ENCODE data around the gene DNAH12.
A peak's percentile ranks its signal among the peaks of the same experiment; 100 is the strongest.
"Not testable (repeated sequence)": the region's sequence is repeated elsewhere in the genome, so short reads cannot be mapped to it uniquely, and the experiment has no call there.

DNAH12 gene

DNA sequence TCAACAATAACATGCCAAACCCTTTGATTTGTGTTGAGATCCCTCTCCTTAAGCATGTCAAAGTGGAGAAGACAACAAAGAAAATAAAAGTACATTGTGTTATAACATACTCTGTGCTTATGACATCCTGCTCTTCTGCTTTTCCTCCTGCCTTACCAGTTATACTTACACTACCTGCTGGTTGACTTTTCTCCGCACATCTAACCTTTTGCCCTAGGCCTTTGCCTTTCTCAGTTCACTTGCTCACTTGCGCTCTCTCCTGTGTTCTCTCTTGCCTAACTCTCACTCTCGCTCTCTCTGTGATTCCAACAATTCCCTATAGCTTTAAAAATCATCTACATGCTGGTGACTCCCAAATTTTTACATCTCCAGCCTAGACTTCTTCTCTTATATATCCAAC, 5.7 kb downstream of the DNAH12 start:
- DNase-seq (ENCODE audit: low spot score) = no peak

DNA sequence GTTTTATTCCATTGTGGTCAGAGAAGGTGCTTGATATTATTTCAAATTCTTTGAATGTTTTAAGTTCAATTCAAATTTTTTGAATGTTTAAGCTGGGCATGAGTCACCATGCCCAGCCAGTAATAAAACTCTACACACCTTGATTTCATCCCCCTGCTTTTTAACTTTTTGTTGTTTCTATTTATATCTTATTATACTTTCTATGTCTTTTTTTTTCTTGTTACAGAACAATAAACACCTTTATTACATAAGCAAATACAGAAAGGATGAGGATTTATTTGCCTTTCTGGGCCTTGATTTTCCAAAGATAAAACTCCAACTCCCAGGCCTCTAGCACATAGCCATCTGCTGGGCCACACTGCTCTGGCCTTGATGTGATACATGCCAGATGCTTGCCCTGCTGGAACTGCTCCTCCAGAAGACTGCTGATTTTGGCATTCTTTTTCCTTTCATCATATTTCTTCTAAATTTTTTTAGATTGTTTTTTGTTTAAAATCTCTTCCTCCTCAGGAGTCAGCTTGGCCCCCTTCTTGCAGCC, 14.0 kb downstream of the DNAH12 start:
- no peak for DNase-seq (ENCODE audit: low spot score)

DNA sequence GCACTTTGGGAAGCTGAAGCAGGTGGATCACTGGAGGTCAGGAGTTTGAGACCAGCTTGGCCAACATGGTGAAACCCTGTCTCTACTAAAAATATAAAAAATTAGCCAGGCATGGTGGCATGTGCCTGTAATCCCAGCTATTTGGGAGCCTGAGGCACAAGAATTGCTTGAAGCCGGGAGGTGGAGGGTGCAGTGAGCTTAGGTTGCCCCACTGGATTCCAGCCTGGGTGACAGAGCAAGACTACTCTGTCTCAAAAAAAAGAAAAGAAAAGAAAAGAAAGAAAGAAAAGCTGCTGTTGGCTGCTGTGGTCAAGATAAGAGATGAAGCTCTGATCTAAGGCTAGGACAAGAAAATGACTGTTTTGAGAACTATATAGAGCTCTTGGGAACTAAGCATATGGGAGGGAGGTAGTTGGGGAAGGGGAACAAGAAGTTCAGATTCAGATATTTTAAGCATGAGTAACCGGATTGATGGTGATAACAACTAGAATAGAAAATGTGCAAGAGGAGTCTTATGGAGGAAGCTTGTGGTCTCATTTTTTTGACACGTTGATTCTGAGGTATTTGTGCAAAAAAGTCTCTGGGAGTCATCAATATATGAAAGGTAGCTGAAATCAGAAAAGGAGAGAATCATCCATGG, 25.7 kb downstream of the DNAH12 start:
- DNase-seq (ENCODE audit: low spot score) = no peak

DNA sequence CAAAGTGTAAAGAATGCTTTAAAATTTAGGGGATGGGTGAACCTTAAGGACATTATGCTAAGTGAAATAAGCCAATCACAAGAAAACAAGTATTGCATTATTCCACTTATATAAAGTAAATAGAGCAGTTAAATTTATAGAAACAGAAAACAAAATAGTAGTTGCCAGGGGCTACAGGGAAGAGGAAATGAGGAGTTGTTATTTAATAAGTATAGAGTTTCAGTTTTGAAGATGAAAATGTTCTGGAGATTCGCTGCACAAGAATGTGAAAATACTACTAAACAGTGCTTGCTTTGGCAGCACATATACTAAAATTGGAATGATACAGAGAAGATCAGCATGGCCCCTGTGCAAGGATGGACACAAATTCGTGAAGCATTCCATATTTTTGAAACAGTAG, 32.0 kb downstream of the DNAH12 start:
- DNase-seq (ENCODE audit: low spot score) = no peak

DNA sequence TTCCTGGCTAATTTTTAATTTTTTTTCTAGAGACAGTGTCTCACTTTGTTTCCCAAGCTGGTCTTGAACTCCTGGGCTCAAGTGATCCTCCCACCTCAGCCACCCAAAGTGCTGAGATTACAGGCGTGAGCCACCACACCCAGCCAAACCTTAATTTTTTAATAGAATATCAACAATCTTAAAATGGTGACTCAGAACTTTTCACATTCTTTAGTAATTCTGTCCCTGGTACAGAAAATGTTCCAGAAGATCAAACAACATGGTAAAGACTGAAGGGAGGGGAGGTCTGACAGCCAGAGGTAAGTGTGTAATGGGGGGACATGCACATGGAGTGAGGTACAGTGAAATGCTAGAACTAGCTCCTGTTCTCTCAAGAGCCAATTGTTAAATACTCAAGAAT, 38.2 kb downstream of the DNAH12 start:
- DNase-seq (ENCODE audit: low spot score) = no peak

DNA sequence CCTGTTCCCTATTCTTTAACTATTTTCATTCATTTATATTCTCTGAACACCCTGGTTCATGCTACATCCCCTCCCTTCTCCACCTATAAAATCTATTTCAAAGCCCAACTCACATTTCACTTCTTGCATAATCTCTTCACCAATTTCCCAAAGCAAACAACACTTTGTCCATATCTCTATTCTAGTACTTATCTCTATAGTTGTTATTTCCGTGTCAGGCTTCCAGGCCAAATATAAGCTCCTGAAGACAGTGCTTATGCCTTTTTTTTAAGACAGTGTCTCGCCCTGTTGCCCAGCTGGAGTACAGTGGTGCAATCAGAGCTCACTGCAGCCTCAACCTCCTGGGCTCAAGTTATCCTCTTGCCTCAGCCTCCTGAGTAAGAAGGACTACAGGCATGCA, 43.6 kb downstream of the DNAH12 start:
- DNase-seq (ENCODE audit: low spot score) = no peak

DNA sequence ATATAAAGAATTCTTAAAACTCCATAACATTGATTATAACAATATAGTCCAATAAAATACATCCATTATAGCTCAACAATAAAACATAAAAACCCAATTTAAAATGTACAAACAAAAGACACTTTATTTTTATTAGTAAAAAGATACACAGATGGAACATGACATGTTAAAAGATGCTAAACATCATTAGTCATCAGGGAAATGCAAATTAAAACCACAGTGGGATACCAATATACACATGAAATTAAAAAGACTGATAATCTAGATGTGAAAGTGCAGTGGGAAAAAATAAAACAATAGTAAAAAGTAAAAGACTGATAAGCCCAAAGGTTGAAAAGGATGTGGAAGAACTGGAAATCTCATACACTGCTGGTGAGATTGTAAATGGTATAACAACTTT, 46.2 kb downstream of the DNAH12 start:
- no peak for DNase-seq (ENCODE audit: low spot score)

DNA sequence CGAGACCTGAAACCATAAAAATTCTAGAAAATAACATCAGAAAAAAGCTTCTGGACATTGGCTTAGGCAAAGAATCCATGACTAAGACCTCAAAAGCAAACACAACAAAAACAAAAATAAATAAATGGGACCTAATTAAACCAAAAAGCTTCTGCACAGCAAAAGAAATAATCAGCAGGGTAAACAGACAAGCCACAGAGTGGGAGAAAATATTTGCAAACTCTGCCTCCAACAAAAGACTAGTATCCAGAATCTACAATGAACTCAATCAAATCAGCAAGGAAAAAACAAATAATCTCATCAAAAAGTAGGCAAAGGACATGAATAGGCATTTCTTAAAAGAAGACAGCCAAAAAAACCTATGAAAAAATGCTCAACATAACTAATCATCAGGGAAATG, 59.6 kb downstream of the DNAH12 start:
- no peak for DNase-seq (ENCODE audit: low spot score)

DNA sequence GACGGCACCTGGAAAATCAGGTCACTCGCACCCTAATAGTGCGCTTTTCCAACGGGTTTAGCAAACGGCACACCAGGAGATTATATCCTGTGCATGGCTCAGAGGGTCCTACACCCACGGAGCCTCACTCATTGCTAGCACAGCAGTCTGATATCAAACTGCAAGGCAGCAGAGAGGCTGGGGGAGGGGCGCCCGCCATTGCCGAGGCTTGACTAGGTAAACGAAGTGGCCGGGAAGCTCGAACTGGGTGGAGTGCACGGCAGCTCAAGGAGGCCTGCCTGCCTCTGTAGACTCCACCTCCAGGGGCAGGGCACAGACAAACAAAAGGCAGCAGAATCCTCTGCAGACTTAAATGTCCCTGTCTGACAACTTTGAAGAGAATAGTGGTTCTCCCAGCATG, 67.0 kb downstream of the DNAH12 start:
- not testable (repeated sequence) for DNase-seq (ENCODE audit: low spot score)

DNA sequence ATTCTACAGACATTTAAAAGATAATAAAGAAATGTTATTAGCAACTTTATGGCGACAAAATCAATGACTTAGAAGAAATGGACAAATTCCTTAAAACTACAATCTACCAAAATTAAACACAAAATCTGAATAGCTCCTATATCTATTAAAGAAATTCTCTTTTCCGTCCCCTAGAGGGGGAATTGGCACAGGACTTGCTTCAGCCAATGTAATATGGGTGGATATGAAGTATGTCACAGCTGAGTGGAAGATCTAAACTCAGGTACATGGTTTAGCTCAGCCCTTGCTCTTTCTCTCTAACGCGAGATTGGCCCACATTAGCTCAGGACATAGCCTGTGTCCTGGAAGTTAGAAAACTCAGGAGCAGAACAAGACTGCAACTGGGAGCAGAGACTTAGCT, 79.3 kb downstream of the DNAH12 start:
- no peak for DNase-seq (ENCODE audit: low spot score)

DNA sequence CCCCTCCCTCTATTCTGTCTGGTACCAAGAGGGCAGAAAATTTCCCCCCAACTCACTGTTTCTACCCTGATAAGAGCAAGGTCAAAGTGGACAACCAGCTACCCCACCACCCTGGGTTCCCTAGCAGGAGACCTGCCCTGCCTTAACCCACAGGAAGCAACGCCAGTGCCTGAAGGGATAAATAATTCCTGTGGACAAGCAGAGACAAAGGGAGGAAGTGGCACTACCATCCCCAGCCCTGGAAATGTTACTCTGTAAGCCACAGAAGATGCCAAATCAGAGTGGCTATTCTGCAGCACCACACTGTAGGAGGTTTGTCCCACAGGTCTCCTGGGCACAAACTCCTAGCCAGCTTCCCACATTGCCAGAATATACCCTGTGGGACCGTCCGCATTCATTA, 80.1 kb downstream of the DNAH12 start:
- DNase-seq (ENCODE audit: low spot score) = no peak

DNA sequence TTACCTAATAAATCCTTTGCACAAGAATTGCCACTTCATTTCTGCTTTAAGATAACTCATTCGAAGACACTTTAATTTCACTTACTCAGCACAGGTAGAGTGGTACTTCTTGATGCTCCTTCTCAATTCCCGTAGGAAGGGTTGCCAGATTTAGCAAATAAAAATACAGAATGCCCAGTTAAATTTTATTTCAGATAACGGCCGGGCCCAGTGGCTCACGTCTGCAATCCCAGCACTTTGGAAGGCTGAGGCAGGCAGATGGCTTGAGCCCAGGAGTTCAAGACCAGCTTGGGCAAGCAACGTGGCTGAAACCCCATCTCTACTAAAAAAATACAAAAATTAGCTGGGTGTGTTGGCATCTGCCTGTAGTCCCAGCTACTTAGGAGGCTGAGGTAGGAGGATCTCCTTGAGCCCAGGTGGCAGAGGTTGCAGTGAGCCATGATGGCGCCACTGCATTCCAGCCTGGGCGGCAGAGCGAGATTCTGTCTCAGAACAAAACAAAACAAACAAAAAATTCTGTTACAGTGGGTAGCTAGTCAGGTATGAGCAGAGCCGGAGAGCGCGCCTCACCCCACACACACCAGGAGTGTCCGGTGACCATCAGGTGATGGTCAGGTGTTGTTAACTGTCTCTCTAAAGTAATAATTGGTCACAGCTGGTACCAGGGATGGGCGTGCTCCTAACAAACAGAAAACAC, 92.8 kb downstream of the DNAH12 start:
- DNase-seq (ENCODE audit: low spot score) = no peak

DNA sequence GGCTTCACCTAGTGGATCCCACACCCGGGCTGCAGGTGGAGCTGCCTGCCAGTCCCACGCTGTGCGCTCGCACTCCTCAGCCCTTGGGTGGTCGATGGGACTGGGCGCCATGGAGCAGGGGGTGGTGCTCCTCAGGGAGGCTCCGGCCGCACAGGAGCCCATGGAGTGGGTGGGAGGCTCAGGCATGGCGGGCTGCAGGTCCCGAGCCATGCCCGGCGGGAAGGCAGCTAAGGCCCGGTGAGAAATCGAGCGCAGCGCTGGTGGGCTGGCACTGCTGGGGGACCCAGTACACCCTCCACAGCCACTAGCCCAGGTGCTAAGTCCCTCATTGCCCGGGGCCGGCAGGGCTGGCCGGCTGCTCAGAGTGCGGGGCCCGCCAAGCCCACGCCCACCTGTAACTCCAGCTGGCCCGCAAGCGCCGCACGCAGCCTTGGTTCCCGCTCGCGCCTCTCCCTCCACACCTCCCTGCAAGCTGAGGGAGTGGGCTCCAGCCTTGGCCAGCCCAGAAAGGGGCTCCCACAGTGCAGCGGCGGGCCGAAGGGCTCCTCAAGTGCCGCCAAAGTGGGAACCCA, 94.8 kb downstream of the DNAH12 start:
- not testable (repeated sequence) for DNase-seq (ENCODE audit: low spot score)

DNA sequence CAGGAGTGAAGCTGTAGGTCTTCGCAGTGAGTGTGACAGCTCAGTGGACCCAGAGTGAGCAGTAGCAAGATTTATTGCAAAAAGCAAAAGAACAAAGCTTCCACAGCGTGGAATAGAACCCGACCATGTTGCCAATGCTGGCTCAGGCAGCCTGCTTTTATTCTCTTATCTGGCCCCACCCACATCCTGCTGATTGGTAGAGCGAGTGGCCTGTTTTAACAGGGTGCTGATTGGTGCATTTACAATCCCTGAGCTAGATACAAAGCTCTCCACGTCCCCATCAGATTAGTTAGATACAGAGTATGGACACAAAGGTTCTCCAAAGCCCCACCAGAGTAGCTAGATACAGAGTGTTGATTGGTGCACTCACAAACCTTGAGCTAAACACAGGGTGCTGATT, 95.7 kb downstream of the DNAH12 start:
- not testable (repeated sequence) for DNase-seq (ENCODE audit: low spot score)

DNA sequence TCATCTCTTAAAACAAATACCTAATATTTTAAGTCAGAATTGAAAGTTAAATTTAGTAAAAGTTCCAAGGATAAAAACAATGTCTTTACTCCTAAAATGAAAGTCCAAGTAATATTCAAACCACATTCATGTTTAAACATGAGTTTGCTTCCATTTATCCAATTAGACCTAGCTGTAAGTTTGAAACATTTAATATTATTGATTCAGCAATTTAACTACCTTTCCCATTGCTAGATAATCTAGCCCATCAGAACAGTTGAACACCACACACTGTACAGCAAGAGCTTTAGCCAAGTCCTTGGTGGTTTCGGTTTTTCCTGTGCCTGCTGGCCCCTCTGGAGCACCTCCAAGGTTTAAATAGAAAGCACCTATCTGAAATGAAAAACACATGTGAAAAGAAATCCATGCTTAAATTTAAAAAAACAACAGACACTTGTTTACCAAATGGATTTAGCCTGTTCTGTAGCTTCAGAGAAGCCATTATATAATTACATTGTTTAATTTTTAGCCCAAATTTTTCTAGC, 97.8 kb downstream of the DNAH12 start:
- no peak for DNase-seq (ENCODE audit: low spot score)

DNA sequence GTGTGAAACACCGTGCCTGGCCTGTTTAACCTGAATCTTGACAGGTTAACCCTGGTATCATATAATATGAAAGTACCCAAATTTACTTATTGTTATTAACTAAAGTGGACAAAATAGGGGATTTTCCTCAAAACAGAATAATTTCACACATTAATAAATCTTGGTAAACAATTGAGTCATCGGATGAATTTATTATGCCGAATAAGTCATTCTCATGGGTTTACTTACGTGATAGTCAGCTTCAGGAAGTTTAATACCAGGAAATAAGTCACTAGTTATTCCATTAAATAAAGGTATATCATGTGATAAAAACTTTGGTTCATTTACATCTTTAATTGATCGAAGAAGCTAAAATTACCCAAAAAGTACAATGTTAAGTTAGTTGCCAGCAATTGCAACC, 99.7 kb downstream of the DNAH12 start:
- no peak for DNase-seq (ENCODE audit: low spot score)

DNA sequence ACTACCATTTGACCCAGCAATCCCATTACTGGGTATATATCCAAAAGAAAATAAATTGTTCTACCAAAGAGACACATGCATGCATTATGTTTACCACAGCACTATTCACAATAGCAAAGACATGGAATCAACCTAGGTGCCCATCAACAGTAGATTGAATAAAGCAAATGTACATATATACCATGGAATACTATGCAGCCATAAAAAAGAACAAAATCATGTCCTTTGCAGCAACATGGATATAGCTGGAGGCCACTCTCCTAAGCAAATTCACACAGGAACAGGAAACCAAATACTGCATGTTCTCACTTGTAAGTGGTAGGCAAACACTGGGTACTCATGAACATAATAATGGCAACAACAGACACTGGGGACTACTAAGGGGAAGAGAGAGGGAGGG, 104.0 kb downstream of the DNAH12 start:
- DNase-seq (ENCODE audit: low spot score) = not testable (repeated sequence)

DNA sequence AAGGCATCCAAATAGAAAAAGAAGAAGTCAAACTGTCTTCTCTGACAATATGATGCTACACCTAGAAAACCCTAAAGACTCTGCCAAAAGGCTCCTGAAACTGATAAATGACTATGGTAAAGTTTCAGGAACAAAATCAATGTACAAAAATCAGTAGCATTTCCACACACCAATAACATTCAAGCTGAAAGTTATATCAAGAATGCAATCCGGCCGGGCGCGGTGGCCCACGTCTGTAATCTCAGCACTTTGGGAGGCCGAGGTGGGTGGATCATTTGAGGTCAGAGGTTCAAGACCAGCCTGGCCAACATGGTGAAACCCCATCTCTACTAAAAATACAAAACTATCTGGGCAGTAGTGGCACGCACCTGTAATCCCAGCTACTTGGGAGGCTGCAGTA, 105.7 kb downstream of the DNAH12 start:
- DNase-seq (ENCODE audit: low spot score) = not testable (repeated sequence)

DNA sequence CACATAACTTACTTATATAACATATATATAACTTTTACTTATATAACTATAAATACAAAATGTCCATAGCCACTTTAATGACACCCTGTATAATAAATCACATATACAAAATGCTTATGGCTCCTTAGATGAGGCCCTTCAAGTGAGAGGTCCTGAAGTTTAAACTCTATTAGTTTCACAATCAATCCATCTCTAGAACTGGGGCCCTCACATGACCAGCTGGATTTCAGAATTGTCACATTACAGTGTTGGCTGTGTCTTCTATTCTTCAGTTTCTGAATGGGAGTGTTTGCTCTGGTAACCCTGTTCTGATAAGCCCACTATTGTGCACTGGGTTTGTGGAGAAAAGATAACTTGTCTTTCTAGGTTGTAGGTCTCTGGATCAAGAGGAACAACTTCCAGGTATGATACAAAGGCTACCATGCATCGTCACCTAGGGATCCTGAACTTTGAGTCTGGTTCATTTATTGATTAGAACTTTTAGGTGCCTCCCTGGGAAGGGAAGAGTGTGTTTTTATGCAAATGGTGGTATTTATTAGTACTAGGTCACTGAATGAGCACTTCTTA, 107.9 kb downstream of the DNAH12 start:
- no peak for DNase-seq (ENCODE audit: low spot score)

DNA sequence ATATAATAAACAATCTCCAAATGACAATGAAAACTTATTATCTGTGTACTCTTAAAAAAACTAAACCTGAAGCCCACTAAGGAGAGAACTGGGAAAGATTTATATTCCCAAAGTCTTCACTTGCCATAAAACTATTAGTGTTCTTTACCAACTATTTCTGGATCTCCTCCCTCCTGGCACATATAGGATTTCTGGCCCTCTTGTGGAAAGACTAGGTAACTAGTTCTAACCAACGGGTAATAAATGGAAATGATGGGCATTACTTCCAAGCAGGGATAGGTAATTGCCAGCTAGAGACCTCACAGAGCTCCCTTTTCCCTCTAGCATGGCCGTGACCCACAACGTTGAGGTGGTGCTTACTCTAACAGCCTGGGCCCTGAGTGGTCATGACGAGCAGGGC, 110.1 kb downstream of the DNAH12 start:
- DNase-seq (ENCODE audit: low spot score) = peak; percentile 51

DNA sequence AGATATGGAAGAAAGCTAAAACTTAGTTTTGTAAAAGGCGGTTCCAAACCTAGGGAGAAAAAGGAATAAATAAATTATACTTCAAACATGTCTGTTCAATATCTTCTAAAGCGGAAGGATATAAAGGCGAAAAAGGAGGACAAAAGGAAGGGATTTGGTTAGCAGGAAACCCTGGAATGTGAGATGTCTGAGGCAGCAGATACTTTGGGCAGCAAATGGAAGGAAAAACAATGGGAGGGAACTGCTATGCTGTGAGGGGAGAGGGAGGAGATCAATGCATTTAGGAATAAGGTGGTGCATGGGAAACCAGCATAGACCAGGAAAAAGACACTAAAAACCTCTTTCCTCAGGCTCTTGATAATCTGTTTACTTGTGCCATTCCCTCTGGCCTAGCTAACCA, 120.8 kb downstream of the DNAH12 start:
- DNase-seq (ENCODE audit: low spot score) = no peak

DNA sequence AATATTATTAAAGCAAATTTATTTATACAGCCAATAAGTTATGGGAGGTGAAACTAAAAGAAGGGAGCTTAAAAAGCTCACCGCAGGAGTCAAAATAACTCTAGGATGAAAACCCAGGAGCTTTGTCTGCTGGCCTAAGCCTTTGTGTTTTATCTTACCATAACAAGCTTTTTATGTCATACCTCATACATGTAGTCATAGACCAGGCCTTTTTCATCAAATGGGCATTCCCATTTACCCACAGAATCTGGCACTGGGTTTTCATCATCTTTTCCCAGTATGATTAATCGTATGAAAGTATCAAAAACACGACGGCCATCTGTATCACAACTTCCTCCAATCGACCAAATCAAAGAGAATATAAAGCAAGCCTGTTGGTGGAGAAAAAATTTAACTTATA, 122.8 kb downstream of the DNAH12 start:
- no peak for DNase-seq (ENCODE audit: low spot score)

DNA sequence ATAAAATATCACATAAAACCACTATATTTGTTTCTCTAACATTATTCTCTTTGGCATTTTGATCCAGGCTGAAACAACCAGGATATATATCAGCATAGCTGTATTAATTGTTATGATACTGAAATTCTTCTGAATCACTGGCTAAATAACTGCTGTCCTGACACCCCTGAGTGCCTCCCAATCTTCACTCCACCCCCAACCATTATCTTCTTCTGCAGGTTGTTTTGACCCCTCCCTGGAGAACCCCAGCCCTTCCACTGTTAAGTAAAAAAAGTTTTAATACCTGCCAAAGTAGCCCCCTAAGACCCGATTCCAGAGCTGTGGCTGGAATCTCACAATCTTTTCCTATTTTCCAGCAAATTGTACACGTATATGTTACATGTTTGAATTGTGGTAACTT, 124.1 kb downstream of the DNAH12 start:
- no peak for DNase-seq (ENCODE audit: low spot score)
